Gastrocnemius medialis (tissue), 4 donors: Measurements from ENCODE around the gene CTDSP1.

Source experiments
- CTCF ChIP-seq, 5 experiments: fragments of 450-650 bp in 3 of 5; fragments of 200-600 bp in 2 of 5; sonication (generic) in 2 of 5; IDR thresholded peaks in 4 of 5; conservative IDR thresholded peaks in 1 of 5; 1 replicate in 4 of 5; 2 replicates in 1 of 5; pipeline ENCODE4 v1.5.1; 2016 to 2019; ENCODE audit warnings: antibody characterized with exemption in 5 of 5, mild to moderate bottlenecking in 3 of 5, moderate library complexity in 3 of 5
- POLR2A ChIP-seq, 2 donors: fragments of 450-650 bp; IDR thresholded peaks; one replicate each; pipeline ENCODE4 v1.6.1; 2017; ENCODE audit warnings: antibody characterized with exemption in 2 of 2, mild to moderate bottlenecking in 2 of 2, moderate library complexity in 2 of 2

DNA sequence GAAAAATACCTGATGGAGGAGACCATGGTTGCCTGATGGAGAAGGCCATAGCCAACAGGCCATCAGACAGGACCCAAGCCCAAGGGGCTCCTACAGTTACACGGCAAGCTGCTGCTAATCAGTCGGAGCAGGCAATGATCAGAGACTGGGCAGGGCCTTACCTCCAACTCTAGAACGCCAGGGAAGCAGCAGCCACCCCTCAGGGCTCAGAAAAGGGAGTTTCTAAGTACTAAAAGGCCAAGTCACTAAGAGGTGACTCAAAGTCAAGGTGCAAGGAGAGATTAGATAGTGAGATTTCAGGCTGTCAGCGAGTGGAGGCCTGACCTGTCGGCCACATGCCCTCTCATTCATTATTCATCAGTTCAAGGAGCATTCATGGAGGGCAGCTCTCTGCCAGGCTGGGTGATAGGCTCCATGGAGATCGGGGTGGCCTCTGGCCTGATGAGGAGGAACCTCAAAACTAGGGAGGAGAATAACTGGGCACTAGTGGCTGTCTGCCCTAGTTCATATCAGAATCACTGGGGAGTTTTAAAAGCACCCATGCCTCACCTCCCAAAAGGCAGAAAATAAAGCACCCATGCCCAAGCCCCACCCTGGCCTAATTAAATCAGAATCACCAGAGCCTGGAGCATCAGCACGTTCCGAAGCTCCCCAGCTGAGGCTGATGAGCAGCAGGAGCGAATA is 22.9 kb downstream of the CTDSP1 start:
- TF ChIP-seq CTCF (IDR thresholded peaks at IDR 0.05 in 4 of 5, conservative IDR thresholded peaks at IDR 0.05 in 1 of 5), result no peak
- no peak for TF ChIP-seq POLR2A (IDR thresholded peaks at IDR 0.05)
